ENCODE data around the gene VGLL3. TPM values are rescaled to one million over a fixed set of nuclear protein-coding genes. Genes with fewer than 3 reads are reported as not detected.

The VGLL3 gene
- polyA plus RNA-seq, 1 donor from 2014 or later: 0.06 TPM

GRCh38 chr3:86990012-86990733 is 776 bp downstream of the VGLL3 start:
- H3K27ac ChIP-seq (ENCODE audit: low read length): no peak overlapping the region
- H3K4me2 ChIP-seq (ENCODE audit: low read length): peak overlapping the region; percentile 63
- H3K79me2 ChIP-seq (replicated peaks; ENCODE audit: insufficient read depth, low read length): no peaks in the 10 kb centered on the region
- no peaks in the 10 kb centered on the region for H3F3A ChIP-seq (ENCODE audit: insufficient read depth, low read length, poor library complexity, severe bottlenecking)
- peak overlapping the region; percentile 57 for H3K9ac ChIP-seq (ENCODE audit: low read length)
- TF ChIP-seq CTCF (IDR thresholded peaks at IDR 0.05; ENCODE audit: poor library complexity, severe bottlenecking) (peak; percentile 33), EP300 (conservative IDR thresholded peaks at IDR 0.05; ENCODE audit: poor library complexity, severe bottlenecking) (peak; percentile 8), SMC3 (conservative IDR thresholded peaks at IDR 0.05; ENCODE audit: poor library complexity) (no peak)
- no peaks in the 10 kb centered on the region for H3K9me2 ChIP-seq (ENCODE audit: insufficient read depth, low read length)
- H2AFZ ChIP-seq (ENCODE audit: low read depth, low read length): no peak overlapping the region
- peak overlapping the region; percentile 83 for H3K4me3 ChIP-seq (ENCODE audit: low read length)
- peaks cover 21% of the 10 kb centered on the region for H3K27me3 ChIP-seq (ENCODE audit: insufficient read depth, low read depth, low read length)
- no peaks in the 10 kb centered on the region for H4K20me1 ChIP-seq (ENCODE audit: insufficient read depth)
- H3K36me3 ChIP-seq (ENCODE audit: insufficient read depth, low read length): no peaks in the 10 kb centered on the region
- no peaks in the 10 kb centered on the region for H3K9me3 ChIP-seq (ENCODE audit: low read length)

- no peak overlapping the region for H3K9ac ChIP-seq (ENCODE audit: low read length)
- no peaks in the 10 kb centered on the region for H4K20me1 ChIP-seq (ENCODE audit: insufficient read depth)
- no peaks in the 10 kb centered on the region for H3K36me3 ChIP-seq (ENCODE audit: insufficient read depth, low read length)
- no peaks in the 10 kb centered on the region for H3F3A ChIP-seq (ENCODE audit: insufficient read depth, low read length, poor library complexity, severe bottlenecking)
- no peak overlapping the region for H3K27ac ChIP-seq (ENCODE audit: low read length)
- H2AFZ ChIP-seq (ENCODE audit: low read depth, low read length): no peak overlapping the region
- no peaks in the 10 kb centered on the region for H3K9me3 ChIP-seq (ENCODE audit: low read length)
- H3K27me3 ChIP-seq (ENCODE audit: insufficient read depth, low read depth, low read length): peaks cover 21% of the 10 kb centered on the region
- H3K9me2 ChIP-seq (ENCODE audit: insufficient read depth, low read length): no peaks in the 10 kb centered on the region
- TF ChIP-seq SMC3 (conservative IDR thresholded peaks at IDR 0.05; ENCODE audit: poor library complexity) (no peak), CTCF (IDR thresholded peaks at IDR 0.05; ENCODE audit: poor library complexity, severe bottlenecking) (no peak)
- H3K4me3 ChIP-seq (ENCODE audit: low read length): no peak overlapping the region
- no peak overlapping the region for H3K4me2 ChIP-seq (ENCODE audit: low read length)
- H3K79me2 ChIP-seq (replicated peaks; ENCODE audit: insufficient read depth, low read length): no peaks in the 10 kb centered on the region
Measured at GRCh38 chr3:86989611-86990010, 1.3 kb downstream of the VGLL3 start.

- H3F3A ChIP-seq (ENCODE audit: insufficient read depth, low read length, poor library complexity, severe bottlenecking): no peaks in the 10 kb centered on the region
- no peaks in the 10 kb centered on the region for H4K20me1 ChIP-seq (ENCODE audit: insufficient read depth)
- H3K4me2 ChIP-seq (ENCODE audit: low read length): no peak overlapping the region
- no peaks in the 10 kb centered on the region for H3K9me3 ChIP-seq (ENCODE audit: low read length)
- no peaks in the 10 kb centered on the region for H3K9me2 ChIP-seq (ENCODE audit: insufficient read depth, low read length)
- H3K27me3 ChIP-seq (ENCODE audit: insufficient read depth, low read depth, low read length): peaks cover 21% of the 10 kb centered on the region
- no peak overlapping the region for H3K4me3 ChIP-seq (ENCODE audit: low read length)
- H3K36me3 ChIP-seq (ENCODE audit: insufficient read depth, low read length): no peaks in the 10 kb centered on the region
- TF ChIP-seq POLR2AphosphoS5 (IDR thresholded peaks at IDR 0.05) (no peak), SMC3 (conservative IDR thresholded peaks at IDR 0.05; ENCODE audit: poor library complexity) (no peak), EP300 (conservative IDR thresholded peaks at IDR 0.05; ENCODE audit: poor library complexity, severe bottlenecking) (no peak), EZH2 (IDR thresholded peaks at IDR 0.05; ENCODE audit: borderline replicate concordance, insufficient read depth, low read length, poor library complexity, severe bottlenecking) (no peak), TAF1 (IDR thresholded peaks at IDR 0.05; ENCODE audit: low read depth) (no peak), RAD21 (conservative IDR thresholded peaks at IDR 0.05) (no peak), MXI1 (conservative IDR thresholded peaks at IDR 0.05; ENCODE audit: poor library complexity, severe bottlenecking) (no peak), REST (IDR thresholded peaks at IDR 0.05; ENCODE audit: borderline replicate concordance) (no peak), CTCF (IDR thresholded peaks at IDR 0.05; ENCODE audit: poor library complexity, severe bottlenecking) (no peak)
- H3K27ac ChIP-seq (ENCODE audit: low read length): no peak overlapping the region
- H3K79me2 ChIP-seq (replicated peaks; ENCODE audit: insufficient read depth, low read length): no peaks in the 10 kb centered on the region
- H3K9ac ChIP-seq (ENCODE audit: low read length): no peak overlapping the region
- H2AFZ ChIP-seq (ENCODE audit: low read depth, low read length): no peak overlapping the region
Measured at GRCh38 chr3:86989006-86989405, 1.9 kb downstream of the VGLL3 start.
